NCI-H2029 (cell line): ENCODE data around the gene EPAS1.
"Not testable (repeated sequence)": the region's sequence is repeated elsewhere in the genome, so short reads cannot be mapped to it uniquely, and the experiment has no call there.

Source experiments
- DNase-seq: peaks from one replicate; lab custom pipeline; 2025; lab: John Stamatoyannopoulos, UW

Gene EPAS1

GRCh38 chr2:46383784-46384456 is 86.7 kb downstream of the EPAS1 start:
- DNase-seq = no peak

- no peak for DNase-seq
These were observed 87.2 kb downstream of the EPAS1 start for GRCh38 chr2:46384457-46384815.

DNA sequence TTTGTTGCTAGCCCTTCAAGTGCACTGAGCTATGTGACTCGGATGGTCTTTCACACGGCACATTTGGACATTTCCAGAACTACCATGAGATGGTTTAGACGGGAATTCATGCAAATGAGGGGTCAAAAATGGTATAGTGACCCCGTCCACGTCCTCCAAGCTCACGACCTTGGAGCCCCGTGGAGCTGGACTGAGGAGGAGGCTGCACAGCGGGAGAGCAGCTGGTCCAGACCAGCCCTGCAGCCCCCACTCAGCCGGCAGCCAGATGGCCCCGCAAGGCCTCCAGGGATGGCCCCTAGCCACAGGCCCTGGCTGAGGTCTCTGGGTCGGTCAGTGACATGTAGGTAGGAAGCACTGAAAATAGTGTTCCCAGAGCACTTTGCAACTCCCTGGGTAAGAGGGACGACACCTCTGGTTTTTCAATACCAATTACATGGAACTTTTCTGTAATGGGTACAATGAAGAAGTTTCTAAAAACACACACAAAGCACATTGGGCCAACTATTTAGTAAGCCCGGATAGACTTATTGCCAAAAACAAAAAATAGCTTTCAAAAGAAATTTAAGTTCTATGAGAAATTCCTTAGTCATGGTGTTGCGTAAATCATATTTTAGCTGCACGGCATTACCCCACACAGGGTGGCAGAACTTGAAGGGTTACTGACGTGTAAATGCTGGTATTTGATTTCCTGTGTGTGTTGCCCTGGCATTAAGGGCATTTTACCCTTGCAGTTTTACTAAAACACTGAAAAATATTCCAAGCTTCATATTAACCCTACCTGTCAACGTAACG is 88.8 kb downstream of the EPAS1 start:
- DNase-seq = no peak

DNA sequence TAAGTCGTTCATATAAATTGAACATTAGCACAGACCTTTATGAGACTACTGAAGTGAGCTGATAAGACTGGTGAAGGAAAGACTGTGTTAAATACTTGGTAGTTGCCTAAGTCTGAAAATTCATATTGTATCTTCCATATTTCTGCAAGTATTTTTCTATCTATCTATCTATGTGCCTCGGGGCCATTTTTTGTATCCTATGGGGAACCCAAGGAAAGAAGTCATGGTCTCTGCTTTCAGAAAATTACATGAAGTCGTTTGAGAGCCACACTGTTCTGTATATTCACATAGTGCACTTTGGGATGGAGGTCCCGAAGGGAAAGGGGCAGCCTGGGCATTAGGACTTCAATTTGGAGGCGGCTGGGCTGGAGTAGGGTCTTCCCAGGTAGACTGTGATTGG is 89.6 kb downstream of the EPAS1 start:
- no peak for DNase-seq

DNA sequence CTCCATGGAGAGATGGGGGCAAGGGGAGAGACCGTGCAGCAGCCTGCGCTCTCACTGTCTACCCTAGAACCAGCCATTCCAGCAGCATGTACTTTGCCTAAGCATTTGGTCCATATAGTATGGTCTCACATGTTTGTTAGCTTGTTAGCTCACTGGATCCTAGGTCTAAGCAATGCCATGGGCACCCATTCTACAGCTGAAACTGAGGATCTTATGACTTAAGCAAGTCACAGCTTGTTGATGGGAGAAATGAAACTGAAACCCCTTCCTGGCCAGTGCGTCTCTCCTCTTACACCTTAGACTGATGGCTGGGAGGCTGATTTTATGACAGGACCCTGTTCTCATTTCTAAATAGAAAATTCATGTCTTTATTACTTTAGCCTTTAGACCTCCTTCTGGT is 90.1 kb downstream of the EPAS1 start:
- DNase-seq = no peak

GRCh38 chr2:46387886-46388515 is 90.8 kb downstream of the EPAS1 start:
- DNase-seq = no peak

GRCh38 chr2:46388881-46389280 is 91.7 kb downstream of the EPAS1 start:
- DNase-seq = no peak

DNA sequence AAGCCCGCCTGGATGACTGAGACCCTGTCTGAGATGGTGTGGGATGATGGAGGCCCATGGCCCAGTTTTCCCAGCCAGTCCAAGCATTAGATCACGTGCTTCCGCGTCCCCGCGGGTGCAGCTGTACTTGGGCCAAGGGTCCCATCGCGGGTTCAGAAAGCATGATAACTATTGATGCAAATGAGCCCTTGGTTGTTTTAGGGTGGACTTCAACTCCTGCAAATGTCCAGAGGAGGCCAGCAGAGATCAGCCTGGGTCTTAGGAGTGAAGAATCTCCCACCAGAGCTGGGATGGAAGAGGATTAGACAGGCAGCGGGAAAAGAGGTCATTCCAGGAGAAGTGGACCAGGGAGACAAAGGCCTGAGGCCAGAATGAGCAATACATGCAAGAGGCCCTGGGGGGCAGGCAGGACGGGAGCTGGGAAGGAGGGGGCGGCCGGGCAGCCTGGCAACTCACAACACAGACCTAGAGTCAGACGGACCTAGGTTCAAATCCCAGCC is 92.3 kb downstream of the EPAS1 start:
- no peak for DNase-seq

- DNase-seq = no peak
These were observed 92.8 kb downstream of the EPAS1 start for GRCh38 chr2:46390036-46390435.

DNA sequence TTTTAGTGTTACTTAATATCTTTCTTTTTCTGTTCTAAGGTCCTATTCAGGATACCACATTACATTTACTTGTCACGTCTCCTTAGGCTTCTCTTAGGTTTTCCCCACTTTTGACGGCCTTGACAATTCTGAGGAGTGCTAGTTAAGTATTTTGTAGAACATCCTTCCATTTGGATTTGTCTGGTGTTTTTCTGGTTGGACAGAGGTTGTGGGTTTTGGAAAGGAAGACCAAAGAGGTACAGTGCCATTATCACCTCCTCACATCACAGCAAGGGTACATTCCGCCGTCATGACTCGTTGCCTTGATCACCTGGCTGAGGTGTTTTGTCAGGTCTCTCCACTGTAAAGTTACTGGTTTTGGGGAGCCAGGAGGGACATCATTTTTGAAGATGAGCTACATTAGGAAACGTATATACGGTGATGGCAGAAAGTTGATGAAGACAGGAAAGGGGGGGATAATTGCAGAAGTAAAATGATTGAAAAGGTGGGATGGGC is 93.7 kb downstream of the EPAS1 start:
- no peak for DNase-seq

DNA sequence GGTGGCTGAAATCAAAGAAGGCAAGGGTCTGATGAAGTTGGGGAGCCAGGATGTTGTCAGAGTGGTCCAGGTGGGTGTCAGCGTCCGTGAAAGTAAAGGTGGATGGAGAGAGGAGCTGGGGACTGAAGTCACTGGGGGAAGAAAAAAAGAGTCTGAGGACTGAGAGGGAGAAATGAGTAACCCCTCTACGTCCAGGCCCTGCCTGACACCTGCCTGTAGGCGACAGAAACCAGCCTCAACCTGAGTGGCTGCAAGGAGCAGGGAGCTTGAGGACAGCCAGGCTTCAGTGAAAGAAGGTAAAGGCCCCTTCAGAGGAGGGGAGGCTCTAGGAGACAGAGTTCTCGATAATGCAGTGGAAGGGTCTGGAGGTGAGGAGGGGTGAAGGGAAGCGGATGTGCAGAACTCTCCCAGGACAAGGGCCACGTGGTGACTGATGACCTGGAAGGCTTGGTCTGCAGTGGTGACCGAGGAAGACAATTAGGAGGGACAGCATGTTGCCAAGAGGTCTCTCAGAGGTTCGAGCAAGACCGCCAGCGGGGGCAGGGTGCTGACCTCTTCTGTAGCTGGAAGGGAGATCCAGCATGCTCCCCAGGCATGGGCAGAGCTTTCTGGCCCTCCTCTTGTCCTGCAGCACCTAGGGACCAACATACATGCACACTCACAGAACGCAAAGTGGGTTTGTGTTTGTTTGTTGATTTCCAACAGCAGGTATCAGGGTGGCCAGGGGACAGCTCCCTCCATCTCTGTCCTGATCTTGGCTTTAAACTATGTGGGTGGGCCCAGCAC is 95.5 kb downstream of the EPAS1 start:
- DNase-seq = no peak

DNA sequence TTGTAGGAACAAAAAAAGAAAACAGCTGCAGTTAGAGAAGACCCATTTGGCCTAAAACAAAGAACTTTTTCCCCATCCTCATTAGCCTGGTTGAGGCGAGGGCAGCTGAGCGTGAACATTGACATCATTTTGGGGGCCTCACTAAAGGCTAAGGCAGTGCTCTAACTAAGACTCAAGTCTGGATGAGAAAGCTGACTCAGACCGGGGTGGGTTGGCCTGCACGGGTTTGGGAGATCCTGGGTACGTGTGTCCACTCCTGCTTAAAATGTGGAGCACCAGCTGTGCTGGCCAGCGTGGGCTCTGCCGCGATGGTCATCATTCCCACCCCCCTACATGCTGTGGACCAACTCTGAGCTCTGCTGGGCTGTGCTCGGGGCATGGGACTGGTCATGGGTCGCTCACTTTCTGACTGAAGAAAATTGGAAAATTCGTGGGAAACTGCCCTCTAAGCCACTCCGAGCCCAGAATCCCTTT is 96.2 kb downstream of the EPAS1 start:
- DNase-seq = no peak

GRCh38 chr2:46393865-46394264 is 96.7 kb downstream of the EPAS1 start:
- no peak for DNase-seq

DNA sequence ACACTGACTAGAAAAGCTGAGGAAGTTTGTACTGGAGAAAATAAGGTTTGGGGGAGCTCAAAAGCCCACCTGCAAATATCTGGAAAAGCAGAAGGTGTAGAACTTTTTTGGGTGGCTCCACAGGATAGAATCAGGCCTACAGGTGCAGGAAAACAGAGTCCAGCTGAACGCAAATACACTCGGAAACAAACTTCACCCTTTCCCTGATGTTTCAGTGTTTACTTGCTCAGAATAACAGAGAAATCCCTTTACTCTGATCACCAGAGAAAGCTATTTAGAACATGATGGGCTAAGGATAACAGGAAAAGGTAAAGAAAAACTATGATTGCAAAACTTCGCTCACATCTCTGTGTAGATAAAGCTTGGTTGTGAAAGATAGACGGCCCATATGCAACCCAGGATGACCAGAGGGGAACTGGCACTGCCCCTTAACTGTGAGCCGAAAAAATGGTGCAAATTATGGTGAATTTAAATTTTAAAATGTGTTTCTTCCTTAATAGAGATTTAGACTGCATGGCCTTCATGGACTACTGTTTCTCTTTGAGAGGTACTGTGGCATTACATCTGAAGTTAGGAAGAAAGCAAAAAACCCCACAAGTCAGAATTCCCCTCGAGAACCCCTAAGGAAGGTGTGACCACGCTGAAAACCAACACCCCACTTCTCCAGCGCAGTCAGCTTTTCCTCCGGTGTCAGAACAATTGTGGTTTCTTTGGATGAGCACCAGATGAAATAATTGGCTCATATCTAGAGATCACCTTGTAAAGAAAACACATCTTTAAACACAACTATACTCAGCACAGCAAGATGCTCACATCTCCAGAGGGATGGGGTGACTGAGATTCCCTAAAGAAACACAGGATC is 97.7 kb downstream of the EPAS1 start:
- no peak for DNase-seq

DNA sequence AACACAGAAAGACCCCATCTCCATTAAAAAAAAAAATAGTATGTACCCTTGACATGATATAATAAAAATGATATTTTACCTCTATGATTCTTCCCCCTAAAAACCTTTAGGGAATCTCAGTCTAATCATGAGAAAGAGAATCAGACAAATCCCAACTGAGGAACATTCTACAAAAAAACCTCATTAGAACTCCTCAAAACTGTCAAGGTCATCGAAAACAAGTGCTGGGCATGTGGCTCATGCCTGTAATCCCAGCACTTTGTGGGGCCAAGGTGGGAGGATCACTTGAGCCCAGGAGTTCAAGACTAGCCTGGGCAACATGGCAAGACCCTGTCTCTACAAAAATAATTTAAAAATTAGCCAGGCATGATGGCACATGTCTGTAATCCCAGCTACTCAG is 98.5 kb downstream of the EPAS1 start:
- DNase-seq = not testable (repeated sequence)

DNA sequence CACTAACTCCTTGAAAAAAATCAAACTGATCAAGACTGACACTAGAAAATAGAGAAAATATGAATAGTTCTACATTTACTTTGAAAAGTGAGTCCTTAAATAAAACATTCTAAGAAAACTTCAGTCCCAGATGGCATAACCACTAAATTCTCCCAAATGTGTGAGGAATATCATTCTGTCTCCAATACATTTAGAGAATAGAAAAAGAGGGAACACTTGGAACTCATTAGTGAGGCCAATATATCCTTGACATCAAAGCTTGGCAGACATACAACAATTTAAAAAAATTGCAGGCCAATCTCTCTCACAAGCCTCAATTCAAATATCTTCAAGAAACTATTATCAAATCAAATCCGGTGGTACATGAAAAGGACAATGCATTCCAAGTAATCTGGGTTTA is 102.8 kb downstream of the EPAS1 start:
- DNase-seq = no peak

GRCh38 chr2:46402874-46403273 is 105.7 kb downstream of the EPAS1 start:
- no peak for DNase-seq

GRCh38 chr2:46404181-46404759 is 107.1 kb downstream of the EPAS1 start:
- no peak for DNase-seq

- DNase-seq = no peak
These were observed 110.7 kb downstream of the EPAS1 start for GRCh38 chr2:46407852-46408455.

DNA sequence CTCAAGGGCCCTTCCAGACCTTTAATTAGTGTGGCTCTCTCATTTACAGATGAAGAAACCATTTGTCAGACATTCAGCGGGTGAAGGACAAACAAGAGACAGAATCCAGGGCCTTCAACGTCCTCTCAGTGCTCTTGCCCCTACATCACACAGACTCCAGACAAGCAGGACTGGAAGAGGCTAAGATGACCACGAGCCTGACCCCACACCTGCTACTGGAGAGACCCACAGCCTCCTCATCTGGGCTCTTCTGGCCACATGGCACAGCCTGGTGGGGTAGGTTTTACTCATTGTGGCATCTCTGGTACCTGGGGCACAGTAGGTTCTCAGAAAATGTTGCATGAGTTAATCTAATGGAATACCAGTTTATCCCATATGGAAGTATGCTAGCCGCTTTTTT is 112.5 kb downstream of the EPAS1 start:
- DNase-seq = no peak
